GM18951 (cell line): ENCODE results near the gene ELP2.
"Not testable (repeated sequence)": the region's sequence is repeated elsewhere in the genome, so short reads cannot be mapped to it uniquely, and the experiment has no call there.

Experiments used
- POLR2A ChIP-seq: IDR thresholded peaks from 4 replicates; pipeline ENCODE4 v1.6.1; 2011; ENCODE audit warnings: mild to moderate bottlenecking; ENCODE audit not compliant: insufficient read length, insufficient read depth; ENCODE audit errors: extremely low read depth
- in situ Hi-C: fragments of 300-500 bp; cut with MboI; formaldehyde crosslinking; loops from one replicate; pipeline ENCODE4 v1.12.0; 2022; ENCODE audit warnings: low sequenced_read_pairs, mixed read lengths, inconsistent platforms; ENCODE audit not compliant: unreplicated experiment

Gene ELP2

DNA sequence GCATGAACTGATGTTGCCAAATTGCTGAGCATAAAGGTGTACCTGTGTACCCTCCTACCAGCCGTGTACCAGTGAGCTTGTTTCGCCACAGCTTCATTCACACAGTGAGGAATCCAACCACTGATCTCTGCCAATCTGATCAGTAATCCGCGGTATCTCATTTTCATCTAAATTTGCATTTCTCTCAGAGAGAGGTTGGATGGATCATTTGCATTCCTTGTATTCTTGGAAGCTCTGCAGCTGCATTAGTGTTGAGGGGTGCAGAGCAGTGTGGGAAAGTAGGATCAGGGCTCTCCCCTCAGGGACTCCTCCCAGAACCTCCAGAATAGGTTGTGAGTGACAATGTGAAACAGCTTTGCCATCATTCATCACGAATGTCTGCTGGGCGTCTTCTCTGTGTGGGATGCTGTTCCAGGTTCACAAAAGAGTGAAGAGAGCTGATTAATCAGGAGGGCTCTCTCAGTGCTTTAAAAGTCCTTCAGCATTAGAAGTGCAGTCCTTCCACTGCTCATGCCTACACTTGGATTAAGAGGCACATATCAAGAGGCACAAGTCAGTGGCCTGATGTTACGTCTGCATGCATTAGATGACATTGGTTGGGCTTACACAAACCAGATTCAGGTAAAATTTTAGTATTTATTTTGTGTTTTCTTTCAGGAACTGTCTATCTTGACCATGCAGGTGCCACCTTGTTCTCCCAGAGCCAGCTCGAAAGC is 65.1 kb downstream of the ELP2 start:
- in situ Hi-C loops: no loop called here
- TF ChIP-seq POLR2A: no peak

- TF ChIP-seq POLR2A: no peak
- in situ Hi-C loops: no loop called here
These were observed 65.9 kb downstream of the ELP2 start for GRCh38 chr18:36195427-36196122.

DNA sequence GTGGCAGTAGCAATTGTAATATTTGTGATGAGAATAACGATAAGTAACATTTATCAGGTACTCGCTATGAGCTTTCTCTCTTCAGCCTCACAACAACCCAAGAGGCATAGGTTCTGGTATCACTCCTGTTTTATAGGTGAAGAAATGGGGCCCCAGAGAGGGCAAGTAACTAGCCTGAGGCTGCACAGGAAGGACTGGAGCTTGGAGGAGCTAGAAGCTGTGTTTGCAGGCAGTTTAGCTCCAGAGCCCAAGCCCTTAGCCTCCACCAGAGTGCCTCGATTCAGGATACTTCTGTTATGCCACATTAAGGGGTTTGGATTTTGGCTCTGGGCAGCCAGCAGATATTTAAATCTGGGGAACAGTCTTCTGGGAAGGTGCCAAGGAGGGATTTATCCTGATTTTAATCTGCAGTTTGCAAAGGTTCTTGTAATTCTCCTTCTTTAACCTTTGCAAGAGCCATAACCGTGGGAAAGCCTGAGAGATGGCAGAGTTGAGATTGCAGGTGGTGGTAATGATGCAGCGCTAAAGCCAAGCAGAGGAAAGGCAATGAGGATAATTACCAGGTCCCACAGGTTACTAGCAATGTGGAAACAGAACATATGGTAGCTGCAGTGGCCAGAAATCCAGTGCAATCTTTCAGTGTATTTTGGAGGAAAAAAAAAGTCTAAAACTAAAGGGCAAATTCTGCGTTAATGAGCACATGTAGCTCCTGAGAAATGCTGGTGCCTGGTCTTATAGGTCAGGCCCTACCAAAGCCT is 66.7 kb downstream of the ELP2 start:
- in situ Hi-C loops: no loop called here
- TF ChIP-seq POLR2A: no peak

DNA sequence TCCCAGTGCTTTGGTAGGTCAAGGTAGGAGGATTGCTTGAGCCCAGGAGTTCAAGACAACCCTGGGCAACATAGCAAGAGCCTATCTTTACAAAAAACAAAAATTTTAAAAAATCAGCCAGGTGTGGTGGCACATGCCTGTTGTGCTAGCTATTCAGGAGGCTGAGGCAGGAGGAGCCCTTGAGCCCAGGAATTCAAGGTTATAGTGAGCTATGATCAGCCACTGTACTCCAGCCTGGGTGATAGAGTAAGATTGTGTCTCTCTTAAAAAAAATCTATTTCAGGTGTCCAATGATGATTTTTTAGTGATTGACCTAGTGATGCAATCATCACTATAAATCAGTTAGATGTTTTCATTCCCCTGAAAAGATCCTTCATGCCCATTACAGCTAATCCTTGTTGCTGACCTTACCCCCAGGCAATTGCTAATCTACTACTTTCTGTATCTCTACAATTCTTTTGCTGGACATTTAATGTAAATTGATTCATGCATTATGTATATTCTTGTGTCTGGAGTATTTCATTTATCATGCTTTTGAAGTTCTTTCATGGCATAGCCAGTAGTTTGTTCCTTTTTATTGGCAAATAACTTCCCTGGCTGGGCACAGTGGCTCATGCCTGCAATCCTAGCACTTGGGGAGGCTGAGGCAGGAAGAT is 67.9 kb downstream of the ELP2 start:
- no peak for TF ChIP-seq POLR2A
- in situ Hi-C loops: no loop called here

DNA sequence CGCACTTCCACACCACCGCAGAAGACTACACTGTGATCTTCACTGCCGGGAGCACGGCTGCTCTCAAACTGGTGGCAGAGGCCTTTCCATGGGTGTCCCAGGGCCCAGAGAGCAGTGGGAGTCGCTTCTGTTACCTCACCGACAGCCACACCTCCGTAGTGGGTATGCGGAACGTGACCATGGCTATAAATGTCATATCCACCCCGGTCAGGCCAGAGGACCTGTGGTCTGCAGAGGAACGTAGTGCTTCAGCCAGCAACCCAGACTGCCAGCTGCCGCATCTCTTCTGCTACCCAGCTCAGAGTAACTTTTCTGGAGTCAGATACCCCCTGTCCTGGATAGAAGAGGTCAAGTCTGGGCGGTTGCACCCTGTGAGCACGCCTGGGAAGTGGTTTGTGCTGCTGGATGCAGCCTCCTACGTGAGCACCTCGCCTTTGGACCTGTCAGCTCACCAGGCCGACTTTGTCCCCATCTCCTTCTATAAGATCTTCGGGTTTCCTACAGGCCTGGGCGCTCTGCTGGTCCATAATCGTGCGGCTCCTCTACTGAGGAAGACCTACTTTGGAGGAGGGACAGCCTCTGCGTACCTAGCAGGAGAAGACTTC is 70.1 kb downstream of the ELP2 start:
- TF ChIP-seq POLR2A: no peak
- in situ Hi-C loops: no loop called here

DNA sequence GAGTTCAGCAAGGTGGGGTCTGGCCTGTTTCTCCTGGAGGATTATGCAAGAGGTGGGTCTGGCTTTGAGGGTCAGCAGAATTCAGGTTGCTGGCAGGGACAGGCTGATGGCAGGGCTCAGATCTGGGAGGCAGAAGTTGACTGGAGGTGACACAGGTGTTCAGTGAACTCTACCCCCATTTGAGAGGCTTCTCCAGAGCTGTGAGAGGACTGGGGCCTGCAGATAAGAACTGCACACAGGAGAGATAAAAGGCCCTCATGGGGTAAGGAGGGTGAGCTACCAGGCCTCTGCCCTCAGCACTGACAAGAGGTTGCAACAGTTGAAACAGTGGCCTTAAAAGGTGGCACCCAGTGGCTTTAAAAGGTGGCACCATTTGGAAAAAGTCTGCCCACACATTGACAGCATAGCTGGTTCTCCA is 70.7 kb downstream of the ELP2 start:
- no peak for TF ChIP-seq POLR2A
- in situ Hi-C loops: no loop called here

DNA sequence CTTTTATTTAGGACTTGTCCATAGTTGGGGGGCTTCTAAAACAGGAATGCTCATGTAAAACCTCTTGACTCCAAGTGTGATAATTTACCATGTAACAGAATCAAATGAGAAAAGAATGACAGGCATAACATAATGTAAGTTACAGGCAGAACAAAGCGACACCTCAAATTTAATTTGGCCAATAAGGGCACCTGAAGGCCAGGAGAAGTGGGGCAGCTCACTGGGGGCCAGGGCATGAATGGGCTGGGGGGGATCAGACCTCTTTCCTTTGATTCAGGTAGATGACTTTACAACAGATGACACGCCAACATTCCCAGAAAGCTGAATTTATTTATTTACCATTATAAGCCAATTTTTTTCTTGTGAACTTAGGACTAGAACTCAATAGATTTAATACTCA is 72.1 kb downstream of the ELP2 start:
- no peak for TF ChIP-seq POLR2A
- in situ Hi-C loops: no loop called here

DNA sequence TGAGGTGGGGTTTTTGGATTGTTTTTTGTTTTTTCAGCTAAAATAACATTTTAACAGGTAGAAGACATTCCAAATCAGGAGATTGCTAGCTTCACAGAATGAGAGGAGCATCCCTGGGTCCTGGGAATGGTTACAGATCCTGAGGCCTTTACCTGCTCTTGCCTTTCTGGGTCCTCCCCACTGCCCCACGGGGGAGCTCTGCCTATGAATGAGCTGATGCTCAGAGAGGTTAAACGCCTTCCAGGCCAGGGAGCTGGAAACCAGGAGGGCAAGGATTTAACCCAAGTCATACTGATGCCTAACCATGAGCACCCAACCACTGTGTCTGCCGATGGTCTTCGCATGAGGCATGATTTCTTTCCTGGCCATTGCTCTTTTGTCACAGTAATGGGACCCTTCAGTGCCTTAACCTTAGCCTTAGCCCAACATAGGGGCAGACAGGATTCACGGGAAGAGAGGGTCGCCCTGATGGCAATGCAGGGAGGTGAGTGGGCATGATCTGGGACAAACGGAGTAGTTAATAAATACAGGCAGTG is 73.7 kb downstream of the ELP2 start:
- in situ Hi-C loops: no loop called here
- TF ChIP-seq POLR2A: no peak

- no peak for TF ChIP-seq POLR2A
- in situ Hi-C loops: no loop called here
These were observed 75.5 kb downstream of the ELP2 start for GRCh38 chr18:36205166-36205565.

DNA sequence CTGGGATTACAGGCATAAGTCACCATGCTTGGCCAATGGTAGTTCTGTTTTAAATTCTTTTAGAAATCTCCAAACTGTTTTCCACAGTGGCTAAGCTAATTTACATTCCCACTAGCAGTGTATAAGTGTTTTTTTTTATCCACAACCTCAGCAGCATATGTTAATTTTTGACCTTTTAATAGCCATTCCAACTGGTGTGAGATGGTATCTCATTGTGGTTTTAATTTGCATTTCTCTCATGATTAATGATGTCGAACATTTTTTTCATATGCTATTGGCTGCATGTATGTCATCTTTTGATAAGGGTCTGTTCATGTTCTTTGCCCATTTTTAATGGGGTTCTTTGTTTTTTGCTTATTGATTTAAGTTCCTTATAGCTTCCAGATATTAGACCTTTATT is 77.6 kb downstream of the ELP2 start:
- in situ Hi-C loops: no loop called here
- no peak for TF ChIP-seq POLR2A

GRCh38 chr18:36207969-36208368 is 78.3 kb downstream of the ELP2 start:
- in situ Hi-C loops: not testable (repeated sequence)

DNA sequence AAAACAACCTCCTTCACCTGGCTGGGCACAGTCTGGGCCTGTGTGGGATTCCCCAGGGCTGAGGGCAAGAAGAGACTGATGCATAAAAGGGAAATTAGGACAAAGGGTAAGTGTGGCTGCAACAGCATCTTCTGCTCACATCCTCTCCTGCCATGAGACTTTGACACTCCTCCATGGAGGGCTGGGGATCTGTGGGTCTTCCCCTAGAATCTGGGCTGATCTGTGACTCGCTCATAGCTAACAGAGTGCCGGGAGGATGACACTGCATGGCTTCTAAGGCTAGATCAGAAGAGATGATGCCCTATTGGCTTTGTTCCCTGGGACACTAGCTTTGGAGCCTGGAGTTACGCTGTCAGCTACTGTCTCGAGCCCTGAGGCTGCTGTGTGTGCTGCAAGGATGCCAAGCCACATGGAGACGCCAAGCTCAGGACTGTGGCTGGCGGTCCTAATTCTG is 81.9 kb downstream of the ELP2 start:
- in situ Hi-C loops: no loop called here
- no peak for TF ChIP-seq POLR2A
